Measurements from ENCODE around the gene ARHGEF25. TPM values are rescaled to one million over a fixed set of nuclear protein-coding genes. Genes with fewer than 3 reads are reported as not detected.
A peak's percentile ranks its signal among the peaks of the same experiment; 100 is the strongest.

Gene ARHGEF25
- total RNA-seq, 1 donor from 2014 or later: 28.7 TPM

DNA sequence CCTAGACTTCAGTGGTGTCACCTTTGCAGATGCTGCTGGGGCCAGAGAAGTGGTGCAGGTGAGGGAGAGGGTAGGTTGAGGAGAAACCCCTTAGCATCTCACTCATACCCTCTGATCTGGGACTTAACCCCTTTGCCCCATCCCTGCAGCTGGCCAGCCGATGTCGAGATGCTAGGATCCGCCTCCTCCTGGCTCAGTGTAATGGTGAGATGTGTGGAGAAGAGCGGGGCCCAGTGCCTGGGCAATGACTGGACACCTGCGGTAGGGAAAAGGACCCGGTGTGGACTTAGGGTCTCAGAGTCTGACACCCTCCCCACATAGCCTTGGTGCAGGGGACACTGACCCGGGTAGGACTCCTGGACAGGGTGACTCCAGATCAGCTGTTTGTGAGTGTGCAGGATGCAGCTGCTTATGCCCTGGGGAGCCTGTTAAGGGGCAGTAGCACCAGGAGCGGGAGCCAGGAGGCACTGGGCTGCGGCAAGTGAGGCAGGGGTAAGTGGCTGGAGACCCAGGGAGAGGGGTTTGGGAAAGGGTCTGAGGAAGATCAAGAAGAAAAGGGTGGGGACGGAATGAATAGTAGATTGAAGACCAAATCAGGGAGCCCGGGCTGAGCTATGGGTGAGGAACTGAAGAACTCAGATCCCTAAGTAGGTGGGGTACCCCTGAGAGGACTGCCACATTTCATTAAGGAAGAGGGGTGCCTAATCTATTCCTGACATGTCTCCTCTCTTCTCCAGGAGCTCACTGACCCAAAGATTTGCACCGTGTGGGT lies 14.2 kb downstream of the ARHGEF25 start:
- Histone ChIP-seq H3K27ac (no peak overlapping the region), H3K9me3 (no peaks in the 10 kb centered on the region), H3K4me3 (no peak overlapping the region), H3K36me3 (no peaks in the 10 kb centered on the region), H3K27me3 (no peaks in the 10 kb centered on the region), H3K4me1 (peaks cover 19% of the 10 kb centered on the region)
- intact Hi-C loops (cut with DNase I): no loop called here
- no peak for DNase-seq (ENCODE audit: extremely low spot score in 2 of 2)
- TF ChIP-seq, protein P1, sequence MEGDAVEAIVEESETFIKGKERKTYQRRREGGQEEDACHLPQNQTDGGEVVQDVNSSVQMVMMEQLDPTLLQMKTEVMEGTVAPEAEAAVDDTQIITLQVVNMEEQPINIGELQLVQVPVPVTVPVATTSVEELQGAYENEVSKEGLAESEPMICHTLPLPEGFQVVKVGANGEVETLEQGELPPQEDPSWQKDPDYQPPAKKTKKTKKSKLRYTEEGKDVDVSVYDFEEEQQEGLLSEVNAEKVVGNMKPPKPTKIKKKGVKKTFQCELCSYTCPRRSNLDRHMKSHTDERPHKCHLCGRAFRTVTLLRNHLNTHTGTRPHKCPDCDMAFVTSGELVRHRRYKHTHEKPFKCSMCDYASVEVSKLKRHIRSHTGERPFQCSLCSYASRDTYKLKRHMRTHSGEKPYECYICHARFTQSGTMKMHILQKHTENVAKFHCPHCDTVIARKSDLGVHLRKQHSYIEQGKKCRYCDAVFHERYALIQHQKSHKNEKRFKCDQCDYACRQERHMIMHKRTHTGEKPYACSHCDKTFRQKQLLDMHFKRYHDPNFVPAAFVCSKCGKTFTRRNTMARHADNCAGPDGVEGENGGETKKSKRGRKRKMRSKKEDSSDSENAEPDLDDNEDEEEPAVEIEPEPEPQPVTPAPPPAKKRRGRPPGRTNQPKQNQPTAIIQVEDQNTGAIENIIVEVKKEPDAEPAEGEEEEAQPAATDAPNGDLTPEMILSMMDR (IDR thresholded peaks at IDR 0.05): no peak
- no peak for TF ChIP-seq POLR2A (IDR thresholded peaks at IDR 0.05)
- TF ChIP-seq POLR2AphosphoS5 (IDR thresholded peaks at IDR 0.05; ENCODE audit: insufficient read depth in 1 of 2, low read depth in 1 of 2): no peak

- intact Hi-C loops (cut with DNase I): no loop called here
- H3K27me3 ChIP-seq: no peaks in the 10 kb centered on the region
- TF ChIP-seq POLR2AphosphoS5 (IDR thresholded peaks at IDR 0.05; ENCODE audit: insufficient read depth in 1 of 2, low read depth in 1 of 2): no peak
- TF ChIP-seq POLR2A (IDR thresholded peaks at IDR 0.05): no peak
- TF ChIP-seq, protein P1 (IDR thresholded peaks at IDR 0.05): no peak
- no peak overlapping the region for H3K27ac ChIP-seq
- no peaks in the 10 kb centered on the region for H3K36me3 ChIP-seq
- H3K4me3 ChIP-seq: no peak overlapping the region
- peaks cover 11% of the 10 kb centered on the region for H3K4me1 ChIP-seq
- DNase-seq (ENCODE audit: extremely low spot score in 2 of 2): no peak
- no peaks in the 10 kb centered on the region for H3K9me3 ChIP-seq
Observed at GRCh38 chr12:57626111-57626920, 15.1 kb downstream of the ARHGEF25 start.

DNA sequence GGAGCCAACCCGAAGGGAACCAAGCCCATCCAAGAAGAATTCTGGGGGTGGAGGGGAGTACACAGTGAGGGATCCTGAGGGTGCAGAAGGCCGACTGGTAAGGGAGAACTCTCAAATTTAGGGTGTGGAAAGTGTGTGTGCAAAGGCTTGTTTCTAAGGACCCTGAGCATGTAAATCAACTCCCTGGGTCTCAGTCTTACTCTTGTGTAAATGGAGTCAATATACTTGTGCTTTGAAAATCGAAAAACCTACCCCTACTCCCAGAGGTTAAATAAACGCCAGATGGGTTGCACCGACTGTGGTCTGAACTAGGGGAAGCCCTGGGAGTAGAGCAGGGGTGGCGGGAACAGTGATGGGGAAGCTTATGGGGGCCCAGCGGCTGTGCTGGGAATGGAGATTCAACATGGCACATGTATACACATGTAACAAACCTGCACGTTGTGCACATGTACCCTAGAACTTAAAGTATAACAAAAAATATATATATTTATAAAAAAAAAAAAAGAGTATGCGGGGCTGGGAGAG lies 15.7 kb downstream of the ARHGEF25 start:
- TF ChIP-seq POLR2A (IDR thresholded peaks at IDR 0.05) (no peak), POLR2AphosphoS5 (IDR thresholded peaks at IDR 0.05; ENCODE audit: insufficient read depth in 1 of 2, low read depth in 1 of 2) (no peak)
- TF ChIP-seq, protein P1 (IDR thresholded peaks at IDR 0.05): no peak
- Histone ChIP-seq H3K4me3 (no peak overlapping the region), H3K4me1 (peaks cover 11% of the 10 kb centered on the region), H3K9me3 (no peaks in the 10 kb centered on the region), H3K27ac (no peak overlapping the region), H3K36me3 (no peaks in the 10 kb centered on the region), H3K27me3 (no peaks in the 10 kb centered on the region)
- DNase-seq (ENCODE audit: extremely low spot score in 2 of 2): no peak
- intact Hi-C loops (cut with DNase I): no loop called here

DNA sequence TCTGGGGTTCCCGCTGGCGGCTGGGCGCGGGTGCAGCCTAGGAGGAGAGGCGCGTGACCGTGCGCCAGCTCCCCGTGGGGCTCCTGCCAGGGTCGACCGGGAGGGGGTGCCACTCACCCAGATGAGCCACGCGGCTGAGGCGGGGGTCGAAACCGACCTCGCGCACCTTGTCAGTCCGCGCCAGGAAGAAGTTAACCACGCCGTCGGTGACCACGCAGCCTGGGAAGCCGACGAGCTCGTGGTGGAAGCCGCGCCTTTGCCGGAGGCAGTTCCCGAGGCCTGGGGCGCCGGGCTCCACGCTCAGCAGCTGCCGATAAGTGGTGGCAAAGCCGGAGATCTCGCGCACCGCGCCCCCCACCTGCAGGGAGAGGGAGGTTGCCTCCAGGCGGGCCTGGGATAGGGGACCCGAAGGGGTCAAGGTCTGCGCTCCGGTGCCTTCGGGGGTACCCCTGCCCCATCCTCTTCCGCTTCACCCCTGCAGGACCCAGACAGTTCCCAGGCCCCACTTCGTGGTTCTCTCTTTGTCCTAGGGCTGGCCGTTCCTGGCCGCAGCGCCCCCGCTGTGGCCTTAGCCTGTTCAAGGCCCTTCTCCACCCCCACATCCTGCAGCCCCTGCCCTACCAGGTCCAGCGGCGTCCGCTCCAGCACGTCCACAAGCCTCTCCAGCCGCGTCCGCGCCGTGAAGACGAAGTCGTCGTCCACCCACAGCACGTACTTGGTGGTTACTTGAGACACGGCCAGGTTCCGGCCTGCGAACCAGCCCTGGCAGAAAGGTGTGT lies 16.5 kb downstream of the ARHGEF25 start:
- Histone ChIP-seq H3K9me3 (no peaks in the 10 kb centered on the region), H3K4me1 (peaks cover 14% of the 10 kb centered on the region), H3K27ac (no peak overlapping the region), H3K36me3 (no peaks in the 10 kb centered on the region), H3K27me3 (no peaks in the 10 kb centered on the region), H3K4me3 (no peak overlapping the region)
- intact Hi-C loops (cut with DNase I): no loop called here
- DNase-seq (ENCODE audit: extremely low spot score in 2 of 2): peak in 1 of 2 donors; percentile 84
- TF ChIP-seq, protein P1 (IDR thresholded peaks at IDR 0.05): no peak
- TF ChIP-seq POLR2A (IDR thresholded peaks at IDR 0.05) (no peak), POLR2AphosphoS5 (IDR thresholded peaks at IDR 0.05; ENCODE audit: insufficient read depth in 1 of 2, low read depth in 1 of 2) (peak in 1 of 2 donors; percentile 6)

Measured in vagina (tissue), 2 donors.